Osteocyte (in vitro differentiated cells): Measurements from ENCODE around the gene GHDC. TPM values are rescaled to one million over a fixed set of nuclear protein-coding genes. Genes with fewer than 3 reads are reported as not detected.
"Not testable (repeated sequence)": the region's sequence is repeated elsewhere in the genome, so short reads cannot be mapped to it uniquely, and the experiment has no call there.

Experiments
- DNase-seq: peaks from one replicate; pipeline ENCODE4 v3.0.0; 2021; ENCODE audit warnings: mixed read lengths; ENCODE audit not compliant: unreplicated experiment; ENCODE audit errors: extremely low spot score
- H3K27ac Mint-ChIP-seq: one replicate; pipeline ENCODE4 v1.8.0; 2021; ENCODE audit warnings: mild to moderate bottlenecking, mixed read lengths; ENCODE audit not compliant: unreplicated experiment
- H3K27me3 Mint-ChIP-seq: one replicate; pipeline ENCODE4 v1.8.0; 2021; ENCODE audit warnings: mixed read lengths; ENCODE audit not compliant: unreplicated experiment
- H3K36me3 Mint-ChIP-seq: one replicate; pipeline ENCODE4 v1.8.0; 2021; ENCODE audit warnings: mixed read lengths; ENCODE audit not compliant: unreplicated experiment
- H3K4me1 Mint-ChIP-seq: one replicate; pipeline ENCODE4 v1.8.0; 2021; ENCODE audit warnings: mixed read lengths; ENCODE audit not compliant: unreplicated experiment
- H3K4me3 Mint-ChIP-seq: one replicate; pipeline ENCODE4 v1.8.0; 2021; ENCODE audit warnings: mild to moderate bottlenecking, moderate library complexity, mixed read lengths; ENCODE audit not compliant: unreplicated experiment
- H3K9me3 Mint-ChIP-seq: one replicate; pipeline ENCODE4 v1.8.0; 2021; ENCODE audit warnings: mixed read lengths; ENCODE audit not compliant: unreplicated experiment
- CTCF ChIP-seq: fragments of 200-600 bp; sonication (generic); IDR thresholded peaks from 2 replicates; pipeline ENCODE4 v1.5.0; 2021; ENCODE audit warnings: antibody characterized with exemption, mild to moderate bottlenecking, moderate library complexity
- total RNA-seq: library from RNA; stranded (reverse); gene quantifications from 2 replicates; pipeline ENCODE4 v1.2.1, GENCODE V29; 2021

GHDC gene
- total RNA-seq, 1 donor from 2014 or later: 7.3 TPM

- DNase-seq: no peak
- no peak for TF ChIP-seq CTCF
- peaks cover 14% of the 10 kb centered on the region for H3K36me3 Mint-ChIP-seq
- peaks cover 16% of the 10 kb centered on the region for H3K4me1 Mint-ChIP-seq
- no peaks in the 10 kb centered on the region for H3K27me3 Mint-ChIP-seq
- H3K27ac Mint-ChIP-seq: no peak overlapping the region
- no peaks in the 10 kb centered on the region for H3K9me3 Mint-ChIP-seq
- H3K4me3 Mint-ChIP-seq: no peak overlapping the region
Measured at GRCh38 chr17:42146911-42147607, 47.2 kb downstream of the GHDC start.

GRCh38 chr17:42143138-42143537 is 51.2 kb downstream of the GHDC start:
- H3K9me3 Mint-ChIP-seq, H3K27me3 Mint-ChIP-seq, DNase-seq, H3K4me3 Mint-ChIP-seq, H3K27ac Mint-ChIP-seq: not testable (repeated sequence)
- Mint-ChIP-seq H3K36me3 (peaks cover 16% of the 10 kb centered on the region), H3K4me1 (peaks cover 11% of the 10 kb centered on the region)

GRCh38 chr17:42142371-42142896 is 51.9 kb downstream of the GHDC start:
- peak overlapping the region; percentile 15 for H3K27ac Mint-ChIP-seq
- no peaks in the 10 kb centered on the region for H3K27me3 Mint-ChIP-seq
- peaks cover 11% of the 10 kb centered on the region for H3K4me1 Mint-ChIP-seq
- no peak overlapping the region for H3K4me3 Mint-ChIP-seq
- H3K36me3 Mint-ChIP-seq: peaks cover 15% of the 10 kb centered on the region
- DNase-seq: no peak
- no peak for TF ChIP-seq CTCF
- H3K9me3 Mint-ChIP-seq: no peaks in the 10 kb centered on the region

GRCh38 chr17:42141382-42141781 is 52.9 kb downstream of the GHDC start:
- Mint-ChIP-seq H3K36me3 (peaks cover 15% of the 10 kb centered on the region), H3K9me3 (no peaks in the 10 kb centered on the region), H3K4me3 (no peak overlapping the region), H3K27ac (no peak overlapping the region), H3K4me1 (peaks cover 13% of the 10 kb centered on the region), H3K27me3 (no peaks in the 10 kb centered on the region)
- TF ChIP-seq CTCF: no peak
- no peak for DNase-seq

GRCh38 chr17:42140690-42141089 is 53.6 kb downstream of the GHDC start:
- Mint-ChIP-seq H3K36me3 (peaks cover 15% of the 10 kb centered on the region), H3K4me1 (peaks cover 20% of the 10 kb centered on the region)
- not testable (repeated sequence) for H3K4me3 Mint-ChIP-seq, DNase-seq, H3K27ac Mint-ChIP-seq, H3K27me3 Mint-ChIP-seq, H3K9me3 Mint-ChIP-seq

Other genes with a start within 250 kb of the GHDC start
- gene CNP, start 227.7 kb downstream of the GHDC start, total RNA-seq: 108 and 119 TPM in 2 replicates
- gene DNAJC7, start 177.1 kb downstream of the GHDC start, total RNA-seq: 73.9 and 92.8 TPM in 2 replicates
- 48.9 and 51.3 TPM in 2 replicates for gene NKIRAS2, start 174.4 kb downstream of the GHDC start, total RNA-seq
- gene C17orf113, start 143.9 kb downstream of the GHDC start, total RNA-seq: 1.3 and 1.6 TPM in 2 replicates
- gene ZNF385C, start 96.0 kb downstream of the GHDC start, total RNA-seq: 0.16 TPM in 1 of 2 replicates, not detected in the other
- 2.3 and 2.4 TPM in 2 replicates for gene DHX58, start 81.8 kb downstream of the GHDC start, total RNA-seq
- gene KAT2A, start 73.1 kb downstream of the GHDC start, total RNA-seq: 38.5 and 40.4 TPM in 2 replicates
- not detected in 2 replicates for gene HSPB9, start 71.7 kb downstream of the GHDC start, total RNA-seq
- gene RAB5C, start 39.5 kb downstream of the GHDC start, total RNA-seq: 121 and 126 TPM in 2 replicates
- gene KCNH4, start 13.4 kb downstream of the GHDC start, total RNA-seq: not detected in 2 replicates
- gene HCRT, start 9.0 kb downstream of the GHDC start, total RNA-seq: not detected in 2 replicates
- 41.3 and 49.7 TPM in 2 replicates for gene STAT5B, start 81.9 kb upstream of the GHDC start, total RNA-seq
- gene STAT5A, start 94.0 kb upstream of the GHDC start, total RNA-seq: 45.5 and 47.7 TPM in 2 replicates
- 280 and 281 TPM in 2 replicates for gene STAT3, start 193.9 kb upstream of the GHDC start, total RNA-seq
- gene CAVIN1, start 228.8 kb upstream of the GHDC start, total RNA-seq: 487 and 510 TPM in 2 replicates